Mucosa of descending colon (tissue), 3 donors: ENCODE results near the gene CLSTN2. TPM values are rescaled to one million over a fixed set of nuclear protein-coding genes. Genes with fewer than 3 reads are reported as not detected.

Experiments
- ATAC-seq: fragments of 200-7000 bp; cut with Tn5 transposase; one replicate; pipeline ENCODE4 v1.9.1; 2020; ENCODE audit warnings: mild to moderate bottlenecking, moderate library complexity
- DNase-seq, 3 donors: peaks; one replicate each; pipeline ENCODE4 v3.0.0-alpha.2; 2020
- H3K36me3 ChIP-seq: fragments of 200-600 bp; one replicate; pipeline ENCODE4 v1.8.0; 2021; ENCODE audit warnings: low read depth, mild to moderate bottlenecking
- H3K4me1 ChIP-seq: fragments of 200-600 bp; one replicate; pipeline ENCODE4 v1.8.0; 2021; ENCODE audit warnings: low read depth, mild to moderate bottlenecking
- H3K4me3 ChIP-seq: fragments of 200-600 bp; one replicate; pipeline ENCODE4 v1.8.0; 2021; ENCODE audit warnings: mild to moderate bottlenecking
- H3K9me3 ChIP-seq: fragments of 200-600 bp; one replicate; pipeline ENCODE4 v1.8.0; 2021; ENCODE audit warnings: mild to moderate bottlenecking
- CTCF ChIP-seq: fragments of 200-600 bp; IDR thresholded peaks from one replicate; pipeline ENCODE4 v1.8.0; 2022; ENCODE audit warnings: antibody characterized with exemption, mild to moderate bottlenecking
- intact Hi-C, 2 donors: fragments of 100-400 bp; cut with DNase I in 1 of 2; cut with micrococcal nuclease in 1 of 2; formaldehyde crosslinking; loops; one replicate each; pipeline versions ENCODE4 v1.11.0 to v1.11.1; 2022; cut with DNase I, micrococcal nuclease
- total RNA-seq, 3 donors: library from RNA; stranded (reverse); fragmentation: NEBNext Ultra II Directional in 2 of 3; extraction: Animal tissue kit (Norgen Biotek cat#: 25700) in 2 of 3; gene quantifications; one replicate each; pipeline versions ENCODE4 v1.2.1 to v1.2.4, GENCODE V29; 2021 to 2023
- donor health status: DM: no; HTN: no; CAD: no; lungs with moderate emphysema.
- donor health status: DM: no; HTN: no; CAD: no.
- donor health status: DM: no; HTN: yes; CAD: no.

The CLSTN2 gene
- total RNA-seq, 3 donors from 2014 or later: 0.90 to 5.3 (median 2.5) TPM

GRCh38 chr3:140187656-140188221 is 252.8 kb downstream of the CLSTN2 start:
- DNase-seq: no peak
- no peak for ATAC-seq
- TF ChIP-seq CTCF: no peak
- intact Hi-C loops: no loop called here
- Histone ChIP-seq H3K4me3 (no peak overlapping the region), H3K4me1 (no peaks in the 10 kb centered on the region), H3K9me3 (no peaks in the 10 kb centered on the region), H3K36me3 (no peaks in the 10 kb centered on the region)

- no peaks in the 10 kb centered on the region for H3K9me3 ChIP-seq
- no peak overlapping the region for H3K4me3 ChIP-seq
- TF ChIP-seq CTCF: no peak
- intact Hi-C loops: no loop called here
- no peak for DNase-seq
- no peak for ATAC-seq
- H3K4me1 ChIP-seq: no peaks in the 10 kb centered on the region
- no peaks in the 10 kb centered on the region for H3K36me3 ChIP-seq
These were observed 253.3 kb downstream of the CLSTN2 start for GRCh38 chr3:140188285-140188684.

GRCh38 chr3:140189267-140189666 is 254.3 kb downstream of the CLSTN2 start:
- H3K36me3 ChIP-seq: no peaks in the 10 kb centered on the region
- TF ChIP-seq CTCF: no peak
- H3K9me3 ChIP-seq: no peaks in the 10 kb centered on the region
- intact Hi-C loops: no loop called here
- H3K4me3 ChIP-seq: no peak overlapping the region
- no peak for DNase-seq
- H3K4me1 ChIP-seq: no peaks in the 10 kb centered on the region
- no peak for ATAC-seq

GRCh38 chr3:140189976-140190375 is 255.0 kb downstream of the CLSTN2 start:
- TF ChIP-seq CTCF: no peak
- no peaks in the 10 kb centered on the region for H3K36me3 ChIP-seq
- no peaks in the 10 kb centered on the region for H3K9me3 ChIP-seq
- DNase-seq (no peak), ATAC-seq (no peak)
- intact Hi-C loops: no loop called here
- H3K4me3 ChIP-seq: no peak overlapping the region
- H3K4me1 ChIP-seq: no peaks in the 10 kb centered on the region

- no peaks in the 10 kb centered on the region for H3K36me3 ChIP-seq
- H3K9me3 ChIP-seq: no peaks in the 10 kb centered on the region
- H3K4me1 ChIP-seq: no peaks in the 10 kb centered on the region
- intact Hi-C loops: no loop called here
- no peak overlapping the region for H3K4me3 ChIP-seq
- ATAC-seq (no peak), DNase-seq (no peak)
- no peak for TF ChIP-seq CTCF
These were observed 262.0 kb downstream of the CLSTN2 start for GRCh38 chr3:140196970-140197369.

- H3K4me3 ChIP-seq: no peak overlapping the region
- intact Hi-C loops: no loop called here
- ATAC-seq (no peak), DNase-seq (no peak)
- H3K36me3 ChIP-seq: no peaks in the 10 kb centered on the region
- no peak for TF ChIP-seq CTCF
- H3K4me1 ChIP-seq: no peaks in the 10 kb centered on the region
- H3K9me3 ChIP-seq: no peaks in the 10 kb centered on the region
These were observed 263.3 kb downstream of the CLSTN2 start for GRCh38 chr3:140198242-140198641.
